GM12878 (cell line): ENCODE data around the gene RAB25. TPM values are rescaled to one million over a fixed set of nuclear protein-coding genes. Genes with fewer than 3 reads are reported as not detected.

ENCODE experiments used
- ATAC-seq: fragments of 200-7000 bp; cut with Tn5 transposase; 3 replicates; pipeline ENCODE4 v1.9.1; 2020; ENCODE audit warnings: mild to moderate bottlenecking, moderate library complexity
- BruUV-seq: library from RNA; stranded (reverse); fragments of 400-500 nt; replicated peaks from 2 replicates; lab custom pipeline; 2021; lab: Mats Ljungman, UMichigan
- CTCF ChIA-PET: fragments of 300-600 bp; sonication (Branson Sonifier 250); formaldehyde crosslinking; extraction: SDS; loops from one replicate; lab custom pipeline; 2021; ENCODE audit warnings: inconsistent platforms; lab: Yijun Ruan, JAX
- POLR2A ChIA-PET: fragments of 350-600 bp; formaldehyde crosslinking; extraction: SDS; loops from one replicate; lab custom pipeline; 2021; ENCODE audit warnings: inconsistent platforms; lab: Charles Lee
- RAD21 ChIA-PET: fragments of 300-600 bp; sonication (Branson Sonifier 250); formaldehyde crosslinking; loops from one replicate; lab custom pipeline; 2023; ENCODE audit warnings: antibody characterized with exemption; ENCODE audit not compliant: unreplicated experiment; lab: Charles Lee
- SMC1A ChIA-PET: fragments of 300-600 bp; sonication (Branson Sonifier 250); formaldehyde crosslinking; loops from one replicate; lab custom pipeline; 2023; ENCODE audit not compliant: unreplicated experiment, uncharacterized antibody; lab: Charles Lee
- DNase-seq: peaks from one replicate; pipeline ENCODE4 v3.0.0-alpha.2; 2011; ENCODE audit warnings: low read depth, low spot score
- FAIRE-seq: peaks from 3 replicates; lab custom pipeline; 2011; peaks lifted over from hg19 to GRCh38; lab: Jason Lieb, UNC
- H2AFZ ChIP-seq: 2 replicates; pipeline ENCODE4 v1.6.0; 2011; ENCODE audit warnings: low read depth, low read length, control low read depth; ENCODE audit not compliant: control insufficient read depth
- H3K27ac ChIP-seq: 2 replicates; pipeline ENCODE4 v1.5.1; 2011; ENCODE audit warnings: control low read depth; ENCODE audit not compliant: control insufficient read depth, insufficient read depth
- H3K27me3 ChIP-seq, 2 experiments: replicated peaks in 1 of 2; 2 replicates each; pipeline versions ENCODE4 v1.6.0 to v1.6.1; 2011; ENCODE audit warnings: low read length in 1 of 2; ENCODE audit not compliant: control insufficient read depth in 2 of 2, insufficient read depth in 2 of 2
- H3K36me3 ChIP-seq, 2 experiments: 2 replicates each; pipeline ENCODE4 v1.5.1; 2011; ENCODE audit warnings: low read length in 1 of 2; ENCODE audit not compliant: control insufficient read depth in 2 of 2, insufficient read depth in 2 of 2
- H3K4me1 ChIP-seq: 2 replicates; pipeline ENCODE4 v1.6.1; 2011; ENCODE audit warnings: mild to moderate bottlenecking, low read length, moderate library complexity, mixed read lengths; ENCODE audit not compliant: control insufficient read depth, insufficient read depth
- H3K4me2 ChIP-seq: 2 replicates; pipeline ENCODE4 v1.6.0; 2011; ENCODE audit warnings: control low read depth; ENCODE audit not compliant: control insufficient read depth, insufficient read depth
- H3K4me3 ChIP-seq: fragments of 200-600 bp; sonication (generic); 2 replicates; pipeline ENCODE4 v1.5.1; 2016
- H3K79me2 ChIP-seq: 2 replicates; pipeline ENCODE4 v1.6.0; 2011; ENCODE audit warnings: low read length; ENCODE audit not compliant: control insufficient read depth, insufficient read depth
- H3K9ac ChIP-seq: 2 replicates; pipeline ENCODE4 v1.8.0; 2011; ENCODE audit warnings: low read length, control low read depth, mixed read lengths; ENCODE audit not compliant: control insufficient read depth, insufficient read depth
- H3K9me3 ChIP-seq: replicated peaks from 3 replicates; pipeline ENCODE4 v1.5.1; 2011; ENCODE audit warnings: mild to moderate bottlenecking, low read length; ENCODE audit not compliant: control insufficient read depth, insufficient read depth
- H4K20me1 ChIP-seq: 2 replicates; pipeline ENCODE4 v1.6.0; 2011; ENCODE audit not compliant: control insufficient read depth, insufficient read depth
- BRCA1 ChIP-seq: IDR thresholded peaks from 2 replicates; pipeline ENCODE4 v1.6.1; 2011; ENCODE audit warnings: low read depth, low read length, improper control_type of control experiment
- CBX5 ChIP-seq: sonication (generic); IDR thresholded peaks from 2 replicates; pipeline ENCODE4 v1.6.1; 2016; ENCODE audit warnings: low read depth, moderate library complexity, mild to moderate bottlenecking, inconsistent platforms
- CREB1 ChIP-seq: IDR thresholded peaks from 2 replicates; pipeline ENCODE4 v1.6.1; 2012; ENCODE audit warnings: low read depth, mild to moderate bottlenecking, inconsistent platforms
- FOXK2 ChIP-seq: fragments of 450-650 bp; IDR thresholded peaks from 2 replicates; pipeline ENCODE4 v1.6.1; 2017; ENCODE audit warnings: mild to moderate bottlenecking, moderate library complexity
- IKZF1 ChIP-seq: fragments of 450-650 bp; conservative IDR thresholded peaks from 2 replicates; pipeline ENCODE4 v1.6.1; 2017; ENCODE audit warnings: antibody characterized with exemption, mild to moderate bottlenecking
- MXI1 ChIP-seq: fragments of 150-350 bp; IDR thresholded peaks from 2 replicates; pipeline ENCODE4 v1.6.1; 2011; ENCODE audit warnings: low read depth, mild to moderate bottlenecking, inconsistent platforms, low read length, improper control_type of control experiment
- NBN ChIP-seq: fragments of 450-650 bp; IDR thresholded peaks from 2 replicates; pipeline ENCODE4 v1.6.1; 2016
- POLR2AphosphoS2 ChIP-seq: IDR thresholded peaks from 2 replicates; pipeline ENCODE4 v1.6.1; 2011; ENCODE audit warnings: low read depth, mild to moderate bottlenecking, low read length, improper control_type of control experiment, moderate library complexity
- RELA ChIP-seq: fragments of 450-650 bp; IDR thresholded peaks from 2 replicates; pipeline ENCODE4 v1.8.0; 2014; ENCODE audit warnings: borderline replicate concordance; ENCODE audit not compliant: partially characterized antibody
- STAT3 ChIP-seq: IDR thresholded peaks from 2 replicates; pipeline ENCODE4 v1.6.1; 2011; ENCODE audit warnings: low read depth, low read length, improper control_type of control experiment
- SUPT20H ChIP-seq: IDR thresholded peaks from 2 replicates; pipeline ENCODE4 v1.6.1; 2011; ENCODE audit warnings: low read depth, mild to moderate bottlenecking, low read length, moderate library complexity, borderline replicate concordance; ENCODE audit not compliant: control insufficient read depth
- WGBS: methylation state at CpG from one replicate; pipeline ENCODE4 v1.1.6; 2016; ENCODE audit warnings: low lambda C conversion rate; ENCODE audit not compliant: insufficient replicate concordance, insufficient coverage; ENCODE audit errors: missing lambda C conversion rate; 5-methylcytosine and 5-hydroxymethylcytosine counted together
- in situ Hi-C: fragments of 300-500 bp; cut with MboI; formaldehyde crosslinking; loops from 9 replicates; pipeline ENCODE4 v1.14.3; 2018; ENCODE audit warnings: mixed read lengths
- intact Hi-C: fragments of 100-400 bp; cut with micrococcal nuclease; formaldehyde crosslinking; loops from one replicate; pipeline ENCODE4 v1.14.2; 2022; ENCODE audit not compliant: unreplicated experiment
- polyA plus RNA-seq, 11 experiments: library from polyadenylated mRNA; depleted of rRNA in 4 of 11; unstranded in 6 of 11; stranded (reverse) in 5 of 11; fragments of >200 nt; fragmentation: Nextera tagmentation in 4 of 11; fragmentation: Illumina TruSeq in 1 of 11; extraction: Ambion mirVana in 4 of 11; extraction: Trizol in 1 of 11; gene quantifications; 1 replicate in 1 of 11; 2 replicates in 10 of 11; pipeline versions ENCODE4 v1.2.1 to v1.2.3, GENCODE V29; 2011 to 2016; ENCODE audit warnings: inconsistent platforms in 2 of 11, missing spikeins in 2 of 11, low read depth in 1 of 11
- total RNA-seq, 4 experiments: library from RNA; depleted of rRNA in 3 of 4; stranded (reverse); fragments of >200 nt in 3 of 4; fragmentation: Illumina TruSeq in 1 of 4; extraction: Trizol in 1 of 4; gene quantifications; 2 replicates each; pipeline versions ENCODE4 v1.2.1 to v1.2.3, GENCODE V29; 2013 to 2021

RAB25 gene
- total and polyA plus RNA-seq, 10 of the 15 experiments (the other 5 are each of a cell fraction or from before 2014, with no cell fraction given) = 0.16 to 0.36 (median 0.22) TPM; not detected in 7

- Histone ChIP-seq H3K4me2 (no peak overlapping the region), H3K27me3 (no peaks in the 10 kb centered on the region), H4K20me1 (no peaks in the 10 kb centered on the region), H3K9ac (no peak overlapping the region), H3K4me3 (no peak overlapping the region), H3K9me3 (no peaks in the 10 kb centered on the region), H3K36me3 (no peaks in the 10 kb centered on the region), H3K79me2 (no peaks in the 10 kb centered on the region), H3K4me1 (no peaks in the 10 kb centered on the region), H3K27ac (no peak overlapping the region), H2AFZ (no peak overlapping the region)
- POLR2A ChIA-PET = interaction anchor here (0.5 kb wide), 1 partner anchor 164 kb away, joined by 5 read pairs; no protein-coding TSS in a partner anchor
- 87% methylated on average over 3 of the region's 3 CpGs for WGBS
- CTCF ChIA-PET = no interaction called here
- RAD21 ChIA-PET = no interaction called here
- FAIRE-seq (no peak), DNase-seq (no peak), ATAC-seq (no peak)
- SMC1A ChIA-PET = no interaction called here
- BruUV-seq = no TSS peak
- TF ChIP-seq BRCA1 (no peak), CREB1 (no peak), MXI1 (no peak), IKZF1 (no peak), STAT3 (no peak), SUPT20H (no peak), FOXK2 (no peak), NBN (no peak), POLR2AphosphoS2 (no peak), CBX5 (no peak), RELA (no peak)
- in situ Hi-C loops = loop anchor here (5.0 kb wide), 1 partner anchor 137 kb away; the partner anchor contains the start of gene KHDC4
- intact Hi-C loops = no loop called here
Measured at GRCh38 chr1:156069490-156070455, 8.8 kb downstream of the RAB25 start.
